Activated T-cell treated with anti-CD3 and anti-CD28 coated beads for 48 hours (primary cell): ENCODE data around the gene GTF2F2.

ENCODE experiments used
- DNase-seq: peaks from one replicate; pipeline ENCODE4 v3.0.0-alpha.2; 2020; ENCODE audit warnings: low read depth

Gene GTF2F2

DNA sequence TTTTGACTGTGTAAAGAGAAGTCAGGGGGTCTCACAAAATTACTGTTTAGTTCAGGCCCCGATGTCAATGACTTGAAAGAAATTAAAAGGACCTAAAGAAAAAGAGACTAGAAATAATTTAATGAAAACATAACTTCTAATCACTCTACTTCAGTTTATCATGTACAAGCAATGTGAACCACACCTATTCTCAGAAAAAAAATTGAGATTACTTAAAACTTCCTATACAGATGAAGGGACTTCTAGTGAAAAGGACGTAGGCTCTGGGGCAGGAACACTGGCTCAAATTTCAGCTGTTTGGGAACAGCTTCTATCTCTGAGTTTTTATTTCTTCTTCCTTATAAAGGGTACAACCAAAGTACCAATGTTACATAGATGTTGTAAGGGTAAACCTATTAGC, 182.7 kb downstream of the GTF2F2 start:
- no peak for DNase-seq

DNA sequence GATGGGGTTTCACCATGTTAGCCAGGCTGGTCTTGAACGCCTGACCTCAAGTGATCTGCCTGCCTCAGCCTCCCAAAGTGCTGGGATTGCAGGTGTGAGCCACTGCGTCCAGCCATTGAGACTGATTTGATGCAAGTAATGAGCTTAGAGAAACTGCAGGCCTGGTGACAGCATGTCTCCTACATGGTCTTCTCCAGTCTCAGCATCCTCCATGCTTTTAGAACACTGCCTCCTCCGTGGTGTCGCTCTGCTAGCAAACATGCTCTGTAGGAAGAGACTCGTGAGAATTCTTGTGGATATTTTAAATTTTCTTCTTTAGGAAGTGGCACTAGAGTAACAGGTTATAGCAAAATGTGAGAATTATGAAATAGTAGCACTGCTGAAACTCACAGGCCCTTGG, 183.6 kb downstream of the GTF2F2 start:
- no peak for DNase-seq

DNA sequence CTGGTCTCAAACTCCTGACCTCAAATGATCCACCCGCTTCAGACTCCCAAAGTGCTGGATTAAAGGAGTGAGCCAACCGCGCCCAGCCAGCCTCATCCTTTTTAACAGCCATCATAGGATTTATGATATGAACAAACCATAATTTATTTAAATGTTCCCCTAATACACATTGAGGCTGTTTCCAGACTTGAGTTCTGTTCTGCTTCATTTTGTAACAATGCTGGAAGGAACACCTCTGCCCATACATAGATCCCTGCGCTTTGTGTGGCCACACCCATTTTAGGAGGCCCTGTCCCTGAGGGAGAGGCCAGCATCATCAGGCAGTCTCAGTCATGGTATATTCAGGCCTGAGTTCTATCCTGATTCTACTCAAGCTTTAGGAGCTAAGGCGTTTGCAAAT, 184.8 kb downstream of the GTF2F2 start:
- DNase-seq = no peak

DNA sequence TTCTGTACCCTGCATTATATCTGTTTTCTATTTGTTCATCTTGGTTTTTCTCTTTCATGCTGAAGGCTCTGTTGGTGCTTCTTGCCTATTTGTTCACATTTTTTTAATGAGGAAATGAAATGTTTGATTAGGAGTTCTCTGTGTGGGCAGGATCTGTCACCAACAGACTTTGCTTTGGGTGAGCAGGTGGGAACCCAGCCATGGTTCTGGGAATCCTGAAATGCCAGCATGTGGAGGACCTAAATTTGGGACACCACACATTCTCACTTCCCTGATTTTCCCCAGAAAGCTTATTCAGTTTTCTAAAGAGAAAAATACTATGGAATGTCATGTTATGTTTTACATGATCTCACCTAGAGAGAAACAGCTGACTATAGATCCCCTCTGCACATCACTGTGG, 186.7 kb downstream of the GTF2F2 start:
- DNase-seq = no peak

DNA sequence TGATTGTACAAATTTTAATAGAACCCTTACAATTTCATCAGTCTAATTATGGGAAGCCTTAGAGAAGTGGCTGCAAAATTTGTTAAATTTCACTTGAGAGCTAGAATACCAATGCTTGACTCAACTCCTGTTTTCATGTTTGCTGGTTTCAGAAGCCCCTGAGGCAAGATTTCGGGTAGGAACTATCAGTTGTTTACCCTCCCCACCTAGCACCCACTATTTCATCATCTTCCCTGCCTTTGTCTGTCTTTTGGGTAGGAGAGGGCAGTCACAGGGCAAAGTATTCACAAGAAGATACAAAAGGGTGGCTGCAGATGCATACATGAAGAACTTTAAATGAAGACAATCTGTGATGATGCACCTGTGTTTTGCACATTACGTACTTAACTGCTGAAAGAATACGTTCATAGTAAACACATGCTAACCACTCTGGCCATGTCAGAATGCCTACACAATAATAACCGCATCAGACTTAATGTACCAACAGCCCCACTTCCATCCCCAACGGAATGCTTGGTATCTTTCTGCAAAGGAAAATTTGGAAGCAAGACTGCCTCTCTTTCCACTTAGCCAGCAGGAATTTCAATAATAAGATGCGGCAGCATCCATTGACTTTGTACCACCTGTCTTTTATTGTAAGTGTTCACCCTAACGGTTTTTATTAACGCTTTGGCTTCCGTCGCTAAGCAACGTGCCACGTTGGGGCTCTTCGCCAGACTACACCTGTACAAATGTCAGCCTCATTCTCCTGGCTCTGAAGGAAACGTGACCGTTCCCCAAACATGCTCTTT, 190.2 kb downstream of the GTF2F2 start:
- no peak for DNase-seq

DNA sequence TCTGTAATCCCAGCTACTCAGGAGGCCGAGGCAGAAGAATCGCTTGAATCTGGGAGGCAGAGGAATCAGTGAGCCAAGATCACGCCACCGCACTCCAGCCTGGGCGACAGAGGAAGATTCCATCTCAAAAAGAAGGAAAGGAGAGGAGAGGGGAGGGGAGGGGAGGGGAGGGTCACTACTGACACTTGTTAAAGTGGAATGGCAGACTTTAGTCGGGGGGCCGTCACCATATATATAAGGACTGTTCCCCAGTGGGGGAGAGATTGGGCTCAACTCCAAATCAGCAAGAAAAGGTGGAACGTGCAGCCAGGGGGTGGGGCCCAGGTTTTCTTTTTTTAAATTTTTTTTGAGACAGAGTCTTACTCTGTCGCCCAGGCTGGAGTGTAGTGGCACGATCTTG, 194.5 kb downstream of the GTF2F2 start:
- no peak for DNase-seq

DNA sequence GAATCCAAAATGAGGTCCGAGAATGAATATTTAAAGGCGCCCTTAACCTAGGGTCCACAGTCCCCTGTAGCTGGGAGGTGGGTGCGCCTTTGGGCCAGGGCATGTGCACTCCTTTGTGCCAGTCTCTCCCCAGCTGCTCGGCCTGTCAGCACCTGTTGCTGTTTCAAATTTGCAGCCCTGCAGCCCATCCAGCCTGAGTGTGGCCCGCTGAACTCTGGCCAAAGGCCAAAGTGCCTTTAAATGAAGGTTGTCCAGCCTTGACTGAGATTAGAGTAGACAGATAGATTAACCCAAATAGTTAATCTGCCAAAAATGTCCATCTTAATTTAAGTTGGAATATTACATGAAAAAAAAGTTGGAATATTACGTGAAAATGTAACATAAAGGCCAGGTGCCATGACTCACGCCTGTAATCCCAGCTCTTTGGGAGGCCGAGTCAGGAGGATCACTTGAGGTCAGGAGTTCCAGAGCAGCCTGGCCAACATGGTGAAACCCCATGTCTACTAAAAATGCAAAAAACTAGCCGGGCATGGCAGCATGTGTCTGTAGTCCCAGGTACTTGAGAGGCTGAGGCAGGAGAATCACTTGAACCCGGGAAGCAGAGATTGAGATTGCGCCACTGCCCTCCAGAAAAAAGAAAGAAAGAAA, 195.3 kb downstream of the GTF2F2 start:
- DNase-seq = no peak

DNA sequence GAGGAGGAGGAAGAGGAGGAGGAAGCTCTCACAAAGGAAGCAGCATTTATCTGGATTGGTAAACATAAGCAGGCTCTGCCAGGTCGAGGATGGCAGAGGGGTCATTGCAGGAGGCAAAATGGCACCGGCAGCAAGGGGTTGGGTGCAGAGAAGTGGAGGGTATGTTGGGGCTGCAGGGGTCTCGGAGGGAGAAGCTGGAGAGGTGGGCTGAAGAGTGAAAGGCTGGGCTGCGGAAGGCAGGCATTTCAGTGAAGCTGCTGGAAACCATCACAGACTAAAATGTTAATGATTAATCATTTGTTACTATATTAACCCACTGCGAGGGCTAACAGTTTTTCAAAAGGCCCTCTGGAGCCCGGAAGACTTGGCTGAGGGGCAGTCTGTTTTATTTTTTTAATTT, 196.0 kb downstream of the GTF2F2 start:
- no peak for DNase-seq

DNA sequence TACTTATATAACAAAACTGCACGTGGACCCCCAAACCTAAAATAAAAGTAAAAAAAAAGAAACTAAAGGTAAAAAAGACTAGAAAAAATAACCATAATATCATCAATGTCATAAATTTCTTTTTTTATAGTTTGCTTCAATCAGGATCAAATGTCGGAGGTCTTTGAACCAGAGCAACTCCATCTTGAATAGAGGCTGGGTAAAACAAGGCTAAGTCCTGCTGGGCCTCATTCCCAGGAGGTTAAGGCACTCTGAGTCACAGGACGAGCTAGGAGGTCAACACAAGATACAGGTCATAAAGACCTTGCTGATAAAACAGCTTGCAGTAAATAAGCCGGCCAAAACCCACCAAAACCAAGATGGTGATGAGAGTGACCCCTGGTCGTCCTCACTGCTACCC, 196.7 kb downstream of the GTF2F2 start:
- DNase-seq = no peak

DNA sequence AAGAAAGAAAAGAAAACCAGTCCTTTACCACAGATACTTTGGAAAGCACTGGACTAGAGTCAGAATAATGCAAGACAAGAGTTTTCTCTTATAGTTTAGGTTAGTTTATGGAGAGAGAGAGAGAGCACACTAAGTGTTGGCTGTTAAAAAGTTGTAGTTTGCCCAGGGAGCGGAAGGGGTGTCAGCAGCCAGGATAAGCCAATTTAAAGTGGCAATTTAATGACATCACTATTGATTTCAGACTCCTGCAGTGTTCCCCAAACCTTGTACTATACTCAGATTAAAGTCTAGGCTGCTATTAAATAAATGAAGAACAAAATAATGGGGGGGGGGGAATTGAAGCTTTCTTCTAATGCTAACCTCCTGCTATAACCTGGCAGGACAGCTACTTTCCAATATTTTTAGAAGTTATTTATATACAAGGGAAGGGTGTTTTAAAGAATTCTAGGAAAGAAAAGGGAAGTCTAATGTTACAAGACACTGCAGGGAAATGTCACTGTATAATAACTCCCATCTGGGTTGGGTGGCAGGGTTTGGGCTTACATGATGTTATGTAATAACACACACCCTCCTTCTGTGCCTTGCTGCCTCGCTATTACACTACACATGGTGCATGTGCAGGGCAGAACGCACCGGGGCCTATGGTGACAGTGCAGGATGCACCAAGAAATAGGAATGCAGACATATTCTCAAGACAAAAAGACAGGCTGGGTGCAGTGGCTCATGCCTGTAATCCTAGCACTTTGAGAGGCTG, 200.7 kb downstream of the GTF2F2 start:
- DNase-seq = no peak

DNA sequence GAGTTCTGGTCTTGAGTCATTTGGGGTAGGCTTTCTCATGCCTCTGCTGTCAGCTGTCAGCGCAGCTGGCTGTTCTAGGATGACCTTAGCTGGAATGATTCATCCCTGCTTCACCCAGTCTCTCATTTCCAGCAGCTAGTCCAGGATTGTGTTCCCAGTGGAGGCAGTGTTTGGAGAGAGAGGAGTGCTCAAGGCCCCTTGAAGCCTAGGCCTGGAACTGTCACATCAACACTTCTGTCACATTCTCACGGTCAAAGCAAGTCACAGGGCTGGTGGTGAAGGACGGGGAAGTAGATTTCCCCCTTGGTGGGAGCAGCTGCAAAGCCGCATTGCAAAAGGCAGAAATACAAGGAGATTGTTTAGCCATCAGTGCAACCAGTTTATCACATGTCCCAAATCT, 205.5 kb downstream of the GTF2F2 start:
- no peak for DNase-seq

DNA sequence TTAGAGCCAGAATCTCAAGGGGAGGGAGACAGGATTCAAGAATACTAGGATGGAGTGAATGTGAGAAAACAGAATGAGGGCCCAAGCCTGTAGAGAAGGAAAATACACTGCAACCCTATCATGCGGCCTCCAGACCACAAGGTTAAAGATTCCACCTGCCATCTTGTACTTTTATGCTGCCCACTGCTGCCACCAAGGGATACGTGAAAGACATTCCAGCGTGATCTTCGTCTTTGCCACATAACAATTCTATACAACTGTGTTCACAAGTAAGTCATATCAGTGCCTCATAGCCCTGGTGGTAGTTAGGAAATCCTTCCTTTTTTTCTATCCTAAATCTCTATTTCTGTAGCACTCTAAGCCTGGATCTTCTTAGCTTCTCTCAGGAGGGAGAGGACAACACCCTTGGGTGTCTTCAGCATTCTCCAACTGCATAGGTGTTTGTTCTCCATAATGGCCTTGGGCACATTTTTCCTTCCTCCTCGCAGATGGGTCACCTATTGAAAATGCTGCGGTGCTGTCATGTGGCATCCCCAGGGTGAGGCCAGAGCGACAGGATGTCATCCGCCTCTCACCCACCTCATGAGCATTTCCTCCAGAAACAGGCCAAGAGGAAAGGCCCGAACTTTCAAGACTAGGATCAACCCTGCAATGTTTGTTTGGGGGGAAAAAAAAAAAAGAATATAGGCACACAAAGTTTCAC, 207.1 kb downstream of the GTF2F2 start:
- DNase-seq = no peak

DNA sequence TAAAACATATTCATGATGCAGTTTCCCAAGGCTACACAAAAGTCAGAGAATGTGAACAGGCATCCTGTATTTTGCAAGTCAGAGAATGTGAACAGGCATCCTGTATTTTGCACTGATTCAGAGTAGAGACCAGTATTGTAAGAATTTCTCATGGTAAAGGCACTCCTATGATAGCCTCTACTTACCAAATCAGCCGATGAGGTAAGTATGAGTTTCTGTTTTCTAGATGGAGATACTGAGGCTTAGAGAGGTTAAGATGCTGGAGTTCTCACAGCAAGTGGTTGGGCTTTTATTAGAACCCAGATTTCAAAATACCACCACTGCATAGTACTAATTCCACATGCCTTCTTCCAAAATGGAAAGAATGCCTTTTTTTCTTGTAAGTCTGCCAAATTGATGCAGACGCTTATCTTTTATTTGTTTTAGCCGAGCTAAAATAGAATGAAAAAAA, 208.4 kb downstream of the GTF2F2 start:
- DNase-seq = no peak

DNA sequence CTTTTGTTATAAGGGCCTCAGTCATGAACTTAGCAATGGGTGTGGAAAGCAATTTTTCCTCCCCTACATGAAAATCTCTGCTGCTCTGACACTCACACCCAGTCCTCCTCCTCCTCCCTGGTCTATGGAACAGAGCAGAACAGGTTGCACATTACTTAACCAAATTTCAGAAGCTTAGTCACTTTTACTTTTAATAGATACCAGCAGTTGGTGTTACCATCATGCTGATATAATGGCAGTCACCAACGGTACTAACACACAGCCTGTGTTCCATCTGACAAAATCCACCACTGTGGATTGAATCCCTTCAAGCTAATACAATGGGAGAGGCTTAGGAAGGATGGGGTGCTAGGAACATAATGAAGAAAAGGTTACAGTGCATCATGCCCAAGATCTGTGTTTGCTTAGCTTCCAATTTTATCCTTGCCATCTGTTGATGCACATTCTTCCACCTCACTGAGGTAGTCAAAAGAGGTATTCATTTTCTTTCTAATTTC, 210.9 kb downstream of the GTF2F2 start:
- no peak for DNase-seq

DNA sequence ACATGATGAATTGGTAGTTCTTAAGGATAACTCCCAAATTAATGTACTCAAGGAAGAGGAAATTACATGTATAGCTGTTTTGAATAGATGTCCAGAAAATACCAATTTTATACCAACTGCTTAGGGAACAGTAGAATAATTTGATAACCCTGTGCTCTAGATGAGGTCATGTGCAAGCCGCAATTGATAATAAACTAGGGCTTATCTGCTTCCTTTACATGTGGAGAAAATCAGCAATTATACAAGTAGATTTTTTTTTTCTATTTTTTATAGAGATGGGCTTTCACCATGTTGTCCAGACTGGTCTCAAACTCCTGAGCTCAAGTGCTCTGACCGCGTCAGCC, 211.4 kb downstream of the GTF2F2 start:
- no peak for DNase-seq

DNA sequence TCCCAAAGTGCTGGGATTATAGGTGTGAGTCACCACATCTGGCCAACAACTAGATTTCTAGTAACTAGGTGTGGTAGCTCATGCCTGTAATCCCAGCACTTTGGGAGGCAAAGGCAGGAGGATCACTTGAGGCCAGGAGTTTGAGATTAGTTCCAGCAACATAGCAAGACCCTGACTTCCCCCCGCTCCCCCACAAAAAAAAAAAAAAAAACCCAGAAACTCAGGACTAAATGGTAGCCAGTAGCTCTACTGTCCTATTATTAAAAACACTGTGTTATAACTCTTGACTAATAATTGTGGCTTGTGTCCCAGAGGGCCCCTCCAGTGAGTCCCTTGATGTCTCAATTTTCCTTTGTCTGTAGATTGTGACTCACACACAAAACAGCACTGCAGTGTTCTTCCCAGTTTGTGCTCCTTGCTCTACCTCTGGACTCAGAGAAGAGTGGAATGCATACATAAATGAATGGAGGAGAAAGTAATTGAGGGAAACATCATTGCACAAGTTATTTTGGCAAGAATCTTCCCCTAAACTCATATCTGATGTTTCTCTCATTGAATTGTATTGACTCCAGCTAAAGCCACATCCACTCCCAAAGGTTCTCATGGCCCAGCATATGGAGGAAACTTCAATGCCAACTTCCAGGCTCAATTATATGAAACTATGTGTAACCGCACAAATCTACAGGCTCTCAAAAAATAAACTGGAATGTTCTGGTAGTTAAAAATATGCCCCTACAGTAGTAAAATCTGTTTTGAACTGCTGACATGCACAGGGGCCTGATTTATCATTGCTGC, 211.9 kb downstream of the GTF2F2 start:
- no peak for DNase-seq

DNA sequence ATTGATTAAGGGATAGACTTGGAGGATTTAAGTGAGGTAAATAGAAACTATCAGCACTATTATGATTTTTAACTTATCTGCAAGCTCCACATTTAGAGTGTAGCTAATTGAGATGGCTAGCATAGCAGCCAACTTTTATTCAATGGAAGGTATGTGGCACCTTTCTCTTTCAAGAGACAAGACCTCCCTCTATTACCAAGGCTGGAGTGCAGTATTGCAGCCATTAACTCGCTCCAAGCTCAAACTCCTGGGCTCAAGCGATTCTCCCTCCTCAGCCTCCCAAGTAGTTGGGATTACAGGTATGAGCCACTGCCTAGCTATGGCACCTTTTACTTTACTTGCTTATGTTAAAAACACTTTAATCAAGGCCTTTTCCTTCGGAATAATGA, 212.5 kb downstream of the GTF2F2 start:
- DNase-seq = no peak

DNA sequence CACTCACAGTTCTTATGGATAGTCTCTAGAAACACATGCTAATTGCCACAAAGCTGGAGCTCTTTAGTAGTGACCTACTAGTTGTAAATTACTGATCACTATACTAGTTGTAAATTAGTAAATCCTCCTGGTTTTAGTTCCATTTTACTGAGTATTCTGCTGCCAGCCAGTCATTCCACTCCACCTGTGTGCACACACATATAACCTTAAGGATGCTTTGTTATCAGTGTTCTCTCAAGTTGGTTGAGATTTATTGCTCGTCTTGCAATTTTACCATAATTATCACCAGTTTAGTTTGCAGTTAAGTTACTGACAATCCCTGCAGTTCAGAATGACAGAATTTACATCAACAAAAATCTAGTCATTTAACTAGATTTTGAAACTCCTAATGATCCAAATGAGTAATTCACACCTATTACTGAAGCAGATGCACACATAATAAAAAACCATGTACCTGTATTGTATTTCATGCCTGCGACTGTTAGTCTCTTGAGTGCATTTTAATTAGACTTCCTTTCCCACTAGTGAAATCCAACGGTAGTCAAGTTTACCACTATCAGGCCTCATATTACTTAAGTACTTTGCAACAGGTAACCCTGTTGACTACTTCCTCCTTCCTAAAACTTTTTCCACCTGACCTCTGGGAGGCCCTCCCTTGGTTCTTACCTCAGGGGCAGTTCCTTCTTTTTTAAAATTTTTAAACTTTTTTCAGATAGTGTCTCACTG, 213.1 kb downstream of the GTF2F2 start:
- no peak for DNase-seq
